Smooth muscle cell of trachea (primary cell): ENCODE measurements around the gene ZSCAN16. TPM values are rescaled to one million over a fixed set of nuclear protein-coding genes. Genes with fewer than 3 reads are reported as not detected.

Experiments
- total RNA-seq: library from RNA; depleted of rRNA; stranded (reverse); fragments of >200 nt; gene quantifications from 2 replicates; pipeline ENCODE4 v1.2.1, GENCODE V29; 2014

The ZSCAN16 gene
- total RNA-seq = 2.0 and 2.3 TPM in 2 replicates

GRCh38 chr6:28124350-28124970 lies at the start of gene ZSCAN16:
TSS of gene ZSCAN16 (plus strand) at chr6:28124609. CDS start at chr6:28125444, 835 bp downstream.

GRCh38 chr6:28080381-28080630 lies 44.1 kb upstream of the ZSCAN16 start, which contains the start of gene ZNF165:
TSS of gene ZNF165 (plus strand) at chr6:28080568. CDS start at chr6:28085481, 4,913 bp downstream.

GRCh38 chr6:28141500-28142329 lies 17.3 kb downstream of the ZSCAN16 start, which contains the start of gene ZKSCAN8:
TSS of gene ZKSCAN8 (plus strand) at chr6:28141883. CDS start at chr6:28148408, 6,525 bp downstream.

Other genes with a start within 250 kb of the ZSCAN16 start
- gene OR2B2, start 212.2 kb upstream of the ZSCAN16 start, total RNA-seq = not detected in 2 replicates
- not detected in 2 replicates for gene OR2B6, start 167.4 kb upstream of the ZSCAN16 start, total RNA-seq
- gene ZNF165, start 44.0 kb upstream of the ZSCAN16 start, total RNA-seq = 0.29 and 0.33 TPM in 2 replicates
- gene ZKSCAN8, start 17.3 kb downstream of the ZSCAN16 start, total RNA-seq = 18.3 and 18.4 TPM in 2 replicates
- 8.8 and 15.6 TPM in 2 replicates for gene ZSCAN9, start 100.7 kb downstream of the ZSCAN16 start, total RNA-seq
- gene ZKSCAN4, start 127.7 kb downstream of the ZSCAN16 start, total RNA-seq = 7.3 and 8.7 TPM in 2 replicates
- gene NKAPL, start 134.7 kb downstream of the ZSCAN16 start, total RNA-seq = 0.73 and 2.2 TPM in 2 replicates
- 18.7 and 30.7 TPM in 2 replicates for gene ZSCAN26, start 142.5 kb downstream of the ZSCAN16 start, total RNA-seq
- 7.1 and 9.7 TPM in 2 replicates for gene PGBD1, start 157.0 kb downstream of the ZSCAN16 start, total RNA-seq
- gene ZSCAN31, start 211.5 kb downstream of the ZSCAN16 start, total RNA-seq = 38.3 and 47.6 TPM in 2 replicates
- 5.8 and 8.1 TPM in 2 replicates for gene ZKSCAN3, start 225.3 kb downstream of the ZSCAN16 start, total RNA-seq